SHP77 treated with DMSO at 0.1 percent for 48 hours (cell line): ENCODE data around the gene ESYT2.

ENCODE experiments used
- DNase-seq: peaks from one replicate; lab custom pipeline; 2025; lab: John Stamatoyannopoulos, UW

ESYT2 gene

GRCh38 chr7:158695726-158696452, 133.4 kb downstream of the ESYT2 start:
- no peak for DNase-seq

DNA sequence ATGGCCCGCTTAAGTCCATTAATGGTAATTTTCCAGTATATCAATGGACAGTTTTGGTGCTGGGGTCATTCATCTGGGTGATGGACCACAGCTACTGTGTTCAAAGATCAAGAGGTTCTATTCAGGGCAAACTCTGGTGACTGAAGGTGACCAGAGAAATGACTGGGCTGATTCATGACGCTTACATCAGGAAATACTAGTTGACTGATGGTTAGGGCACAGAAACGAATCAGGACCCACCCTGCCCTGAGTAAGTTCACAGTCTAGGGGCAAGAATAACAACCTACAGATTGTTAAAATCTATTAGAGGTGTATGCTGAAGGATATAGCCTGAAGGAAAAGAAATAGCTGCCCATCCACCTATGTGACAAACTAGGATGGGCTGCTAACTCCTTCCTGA, 134.3 kb downstream of the ESYT2 start:
- DNase-seq: no peak

DNA sequence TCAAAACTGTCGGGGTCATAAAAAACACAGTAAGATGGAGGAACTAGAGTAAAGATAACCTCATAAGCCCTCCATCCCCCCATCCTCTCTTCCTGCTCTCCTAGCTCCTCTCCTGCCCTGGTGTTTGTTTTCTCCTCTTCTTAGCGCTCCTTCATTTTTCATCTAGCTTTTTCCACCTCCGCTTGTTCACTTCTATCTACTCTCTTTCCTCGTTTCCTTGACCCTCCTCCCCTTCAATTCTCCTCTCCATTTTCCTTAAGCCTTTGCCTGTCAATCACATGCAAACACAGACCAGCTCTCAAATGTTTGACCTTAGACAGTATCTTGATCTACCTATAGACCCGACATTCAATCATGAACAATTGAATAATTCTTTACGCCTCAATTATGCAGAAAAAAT, 134.7 kb downstream of the ESYT2 start:
- DNase-seq: no peak

DNA sequence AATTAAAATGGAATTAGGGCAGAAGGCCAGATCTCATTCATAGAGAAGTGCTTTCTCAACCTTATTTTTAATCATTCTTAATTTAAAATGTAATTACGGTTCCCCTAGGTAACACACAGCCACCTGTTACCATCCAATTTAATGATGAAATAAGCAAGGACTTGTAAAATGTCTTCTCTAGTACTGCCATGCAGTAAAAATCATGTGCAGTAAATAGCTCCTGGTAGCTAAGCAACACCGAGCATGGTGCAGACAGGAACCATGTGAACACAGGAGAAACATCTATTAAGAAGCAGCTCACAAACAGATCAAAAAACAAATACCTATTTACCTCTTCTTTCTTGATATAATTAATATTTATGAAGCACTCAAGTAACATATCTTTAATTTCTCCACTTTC, 139.8 kb downstream of the ESYT2 start:
- DNase-seq: no peak

DNA sequence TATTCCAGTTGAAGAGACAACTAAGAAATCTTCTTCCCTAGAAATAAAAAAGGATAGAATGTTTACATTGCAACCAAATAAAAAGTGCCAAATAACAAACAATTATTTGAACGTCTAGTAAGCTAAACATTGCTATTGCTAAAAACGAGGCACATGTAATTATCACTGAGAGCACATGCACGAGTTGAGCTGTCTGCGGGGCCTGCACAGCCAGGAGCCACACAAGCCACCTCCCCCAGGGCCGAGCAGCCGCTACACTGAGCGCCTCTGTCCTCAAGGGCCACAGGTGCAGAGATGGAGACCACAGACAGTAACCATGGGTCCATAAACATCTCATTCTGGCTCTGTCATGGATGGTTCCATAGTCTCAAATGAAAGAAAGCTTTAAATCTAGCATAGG, 141.9 kb downstream of the ESYT2 start:
- DNase-seq: no peak

DNA sequence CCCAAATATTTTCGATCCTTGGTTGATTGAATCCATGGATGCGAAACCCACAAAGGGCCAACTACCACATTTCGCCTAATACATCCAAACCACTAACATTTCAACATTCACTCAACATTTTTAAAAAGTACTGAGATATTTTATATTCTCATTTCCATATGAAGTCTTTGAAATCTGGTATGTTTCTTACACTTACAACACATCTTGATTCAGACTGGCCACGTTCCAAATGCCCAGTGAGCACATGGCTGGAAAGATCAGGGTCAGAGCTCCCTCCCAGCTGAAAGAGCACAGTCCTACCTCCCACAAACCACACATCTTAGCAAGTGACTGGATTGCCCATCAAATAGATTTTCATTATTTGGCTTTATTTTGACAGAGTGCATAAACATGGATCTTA, 143.6 kb downstream of the ESYT2 start:
- no peak for DNase-seq

GRCh38 chr7:158684329-158684728, 145.0 kb downstream of the ESYT2 start:
- DNase-seq: no peak

DNA sequence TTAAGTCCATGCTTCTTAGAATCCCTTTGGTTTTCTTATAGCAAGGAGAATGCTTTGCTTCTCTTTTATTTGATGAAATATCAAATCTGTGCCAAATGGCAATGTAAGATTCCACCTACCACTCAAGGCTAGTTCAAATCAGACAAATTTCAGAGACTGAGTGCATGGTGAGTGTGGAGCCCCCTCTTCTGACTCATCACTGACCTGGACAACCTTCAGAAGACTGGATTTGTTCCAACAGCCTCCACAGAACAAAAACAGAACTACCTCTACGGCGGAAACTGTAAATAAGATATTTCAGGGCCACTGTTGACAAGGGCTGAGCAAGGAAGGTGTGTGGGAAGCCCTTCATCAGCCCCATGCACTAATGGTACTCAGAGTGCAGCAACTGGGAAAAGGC, 145.8 kb downstream of the ESYT2 start:
- DNase-seq: no peak

- DNase-seq: no peak
These were observed 146.9 kb downstream of the ESYT2 start for GRCh38 chr7:158682456-158682855.
